Smooth muscle cell (in vitro differentiated cells): ENCODE results near the gene SLF2. TPM values are rescaled to one million over a fixed set of nuclear protein-coding genes. Genes with fewer than 3 reads are reported as not detected.

ENCODE experiments used
- DNase-seq: peaks from one replicate; lab custom pipeline; 2025; ENCODE audit not compliant: unreplicated experiment; lab: John Stamatoyannopoulos, UW
- H2AFZ ChIP-seq: fragments of 200-600 bp; sonication (generic); 2 replicates; pipeline ENCODE4 v1.6.0; 2016; ENCODE audit warnings: antibody characterized with exemption, low read depth, mild to moderate bottlenecking
- H3F3A ChIP-seq: fragments of 200-600 bp; sonication (generic); 2 replicates; pipeline ENCODE4 v1.6.0; 2017; ENCODE audit warnings: antibody characterized with exemption, low read depth
- H3K27ac ChIP-seq: fragments of 200-600 bp; sonication (generic); 2 replicates; pipeline ENCODE4 v1.5.1; 2016; ENCODE audit warnings: low read depth, mild to moderate bottlenecking
- H3K27me3 ChIP-seq: fragments of 200-600 bp; sonication (generic); 2 replicates; pipeline ENCODE4 v1.6.1; 2016; ENCODE audit warnings: low read depth, mild to moderate bottlenecking
- H3K36me3 ChIP-seq: fragments of 200-600 bp; sonication (generic); 2 replicates; pipeline ENCODE4 v1.5.1; 2016; ENCODE audit warnings: low read depth
- H3K4me1 ChIP-seq: fragments of 200-600 bp; sonication (generic); 2 replicates; pipeline ENCODE4 v1.5.1; 2016; ENCODE audit warnings: low read depth
- H3K4me2 ChIP-seq: fragments of 200-600 bp; sonication (generic); 2 replicates; pipeline ENCODE4 v1.6.0; 2016; ENCODE audit warnings: mild to moderate bottlenecking
- H3K4me3 ChIP-seq: fragments of 200-600 bp; sonication (generic); 2 replicates; pipeline ENCODE4 v1.5.1; 2016; ENCODE audit warnings: mild to moderate bottlenecking
- H3K79me2 ChIP-seq: fragments of 200-600 bp; sonication (generic); 2 replicates; pipeline ENCODE4 v1.6.0; 2016; ENCODE audit warnings: low read depth, mild to moderate bottlenecking
- H3K9ac ChIP-seq: fragments of 200-600 bp; sonication (generic); 2 replicates; pipeline ENCODE4 v1.6.0; 2016; ENCODE audit warnings: low read depth
- H3K9me3 ChIP-seq: fragments of 200-600 bp; sonication (generic); replicated peaks from 2 replicates; pipeline ENCODE4 v1.5.1; 2016; ENCODE audit warnings: low read depth
- H4K20me1 ChIP-seq: fragments of 200-600 bp; sonication (generic); 2 replicates; pipeline ENCODE4 v1.6.0; 2016; ENCODE audit warnings: low read depth
- CTCF ChIP-seq: fragments of 200-600 bp; sonication (generic); IDR thresholded peaks from 2 replicates; pipeline ENCODE4 v1.5.1; 2017; ENCODE audit warnings: borderline replicate concordance, mild to moderate bottlenecking, antibody characterized with exemption; ENCODE audit not compliant: insufficient read depth, poor library complexity, severe bottlenecking
- WGBS: methylation state at CpG from one replicate; pipeline ENCODE4 v1.1.7; 2016; ENCODE audit warnings: low lambda C conversion rate; 5-methylcytosine and 5-hydroxymethylcytosine counted together
- polyA plus RNA-seq: library from polyadenylated mRNA; unstranded; fragments of >200 nt; fragmentation: Nextera tagmentation; extraction: Ambion mirVana; gene quantifications from 2 replicates; pipeline ENCODE4 v1.2.1, GENCODE V29; 2016
- total RNA-seq: library from RNA; depleted of rRNA; stranded (reverse); fragments of >200 nt; gene quantifications from 2 replicates; pipeline ENCODE4 v1.2.3, GENCODE V29; 2014

SLF2 gene
- total and polyA plus RNA-seq, 2 experiments from 2014 or later, result 8.1 to 24.9 TPM

- Histone ChIP-seq H3K36me3 (no peaks in the 10 kb centered on the region), H3K27me3 (no peaks in the 10 kb centered on the region), H3K27ac (no peak overlapping the region), H3K79me2 (no peaks in the 10 kb centered on the region), H3K9ac (no peak overlapping the region), H3K4me3 (no peak overlapping the region), H3K4me1 (no peaks in the 10 kb centered on the region), H4K20me1 (peaks cover 17% of the 10 kb centered on the region), H3K4me2 (no peak overlapping the region), H3K9me3 (no peaks in the 10 kb centered on the region), H2AFZ (no peak overlapping the region), H3F3A (no peaks in the 10 kb centered on the region)
- no peak for DNase-seq
- 98% methylated on average over 15 of the region's 22 CpGs for WGBS
- no peak for TF ChIP-seq CTCF
These were observed 97.6 kb downstream of the SLF2 start for GRCh38 chr10:101010329-101010728.

- no peak for DNase-seq
- Histone ChIP-seq H3K27me3 (peaks cover 6% of the 10 kb centered on the region), H3K4me2 (no peak overlapping the region), H3K9me3 (no peaks in the 10 kb centered on the region), H3K27ac (no peak overlapping the region), H4K20me1 (peaks cover 7% of the 10 kb centered on the region), H3K4me1 (no peaks in the 10 kb centered on the region), H3F3A (no peaks in the 10 kb centered on the region), H3K4me3 (no peak overlapping the region), H2AFZ (no peak overlapping the region), H3K9ac (no peak overlapping the region), H3K36me3 (no peaks in the 10 kb centered on the region), H3K79me2 (no peaks in the 10 kb centered on the region)
- WGBS, result 62% methylated on average over 11 of the region's 22 CpGs
- no peak for TF ChIP-seq CTCF
These were observed 99.0 kb downstream of the SLF2 start for GRCh38 chr10:101011517-101012423.

- H3K36me3 ChIP-seq, result no peaks in the 10 kb centered on the region
- H3K4me2 ChIP-seq, result peak overlapping the region; percentile 13
- H3K27me3 ChIP-seq, result peaks cover 16% of the 10 kb centered on the region
- peak; percentile 74 for TF ChIP-seq CTCF
- H3K4me1 ChIP-seq, result no peaks in the 10 kb centered on the region
- H3K27ac ChIP-seq, result peak overlapping the region; percentile 3
- peak; percentile 52 for DNase-seq
- no peak overlapping the region for H2AFZ ChIP-seq
- H3K9ac ChIP-seq, result no peak overlapping the region
- H3K4me3 ChIP-seq, result no peak overlapping the region
- no peaks in the 10 kb centered on the region for H3K79me2 ChIP-seq
- no peaks in the 10 kb centered on the region for H3K9me3 ChIP-seq
- WGBS, result 42% methylated on average over 14 of the region's 14 CpGs
- no peaks in the 10 kb centered on the region for H4K20me1 ChIP-seq
- no peaks in the 10 kb centered on the region for H3F3A ChIP-seq
These were observed 100.0 kb downstream of the SLF2 start for GRCh38 chr10:101012525-101013364.
